ENCODE data around the gene CDK10. TPM values are rescaled to one million over a fixed set of nuclear protein-coding genes. Genes with fewer than 3 reads are reported as not detected.

CDK10 gene
- polyA plus RNA-seq, 1 donor from 2014 or later, result 126 TPM

DNA sequence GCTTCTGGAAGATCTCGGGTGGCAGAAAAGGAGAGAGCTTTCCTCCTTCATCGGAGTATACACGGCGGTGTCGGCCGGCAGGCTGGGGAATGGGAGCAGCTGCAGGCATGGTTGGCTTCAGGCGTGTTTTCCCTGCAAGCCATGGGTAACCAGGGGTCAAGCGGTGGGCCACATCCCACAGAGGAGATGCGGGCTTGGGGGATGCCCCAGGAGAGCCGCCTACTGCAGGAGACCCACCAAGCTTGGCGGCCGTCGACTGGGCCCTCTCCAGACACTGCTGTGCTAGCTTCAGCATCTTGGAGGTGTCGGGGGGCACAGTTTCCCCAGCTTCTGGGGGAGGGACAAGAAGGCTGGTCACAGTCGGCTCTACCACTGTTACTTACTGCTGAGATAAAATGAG lies 30.0 kb downstream of the CDK10 start:
- no peaks in the 10 kb centered on the region for H3K36me3 ChIP-seq (ENCODE audit: insufficient read depth, low read length)
- no peaks in the 10 kb centered on the region for H3K79me2 ChIP-seq (replicated peaks; ENCODE audit: insufficient read depth, low read length)
- no peaks in the 10 kb centered on the region for H3K9me3 ChIP-seq (ENCODE audit: low read length)
- H3F3A ChIP-seq (ENCODE audit: insufficient read depth, low read length, poor library complexity, severe bottlenecking), result no peaks in the 10 kb centered on the region
- no peaks in the 10 kb centered on the region for H4K20me1 ChIP-seq (ENCODE audit: insufficient read depth)
- no peak for TF ChIP-seq POLR2AphosphoS5 (IDR thresholded peaks at IDR 0.05)
- no peak for TF ChIP-seq SMC3 (conservative IDR thresholded peaks at IDR 0.05; ENCODE audit: poor library complexity)
- no peak for TF ChIP-seq EP300 (conservative IDR thresholded peaks at IDR 0.05; ENCODE audit: poor library complexity, severe bottlenecking)
- TF ChIP-seq, protein P1, sequence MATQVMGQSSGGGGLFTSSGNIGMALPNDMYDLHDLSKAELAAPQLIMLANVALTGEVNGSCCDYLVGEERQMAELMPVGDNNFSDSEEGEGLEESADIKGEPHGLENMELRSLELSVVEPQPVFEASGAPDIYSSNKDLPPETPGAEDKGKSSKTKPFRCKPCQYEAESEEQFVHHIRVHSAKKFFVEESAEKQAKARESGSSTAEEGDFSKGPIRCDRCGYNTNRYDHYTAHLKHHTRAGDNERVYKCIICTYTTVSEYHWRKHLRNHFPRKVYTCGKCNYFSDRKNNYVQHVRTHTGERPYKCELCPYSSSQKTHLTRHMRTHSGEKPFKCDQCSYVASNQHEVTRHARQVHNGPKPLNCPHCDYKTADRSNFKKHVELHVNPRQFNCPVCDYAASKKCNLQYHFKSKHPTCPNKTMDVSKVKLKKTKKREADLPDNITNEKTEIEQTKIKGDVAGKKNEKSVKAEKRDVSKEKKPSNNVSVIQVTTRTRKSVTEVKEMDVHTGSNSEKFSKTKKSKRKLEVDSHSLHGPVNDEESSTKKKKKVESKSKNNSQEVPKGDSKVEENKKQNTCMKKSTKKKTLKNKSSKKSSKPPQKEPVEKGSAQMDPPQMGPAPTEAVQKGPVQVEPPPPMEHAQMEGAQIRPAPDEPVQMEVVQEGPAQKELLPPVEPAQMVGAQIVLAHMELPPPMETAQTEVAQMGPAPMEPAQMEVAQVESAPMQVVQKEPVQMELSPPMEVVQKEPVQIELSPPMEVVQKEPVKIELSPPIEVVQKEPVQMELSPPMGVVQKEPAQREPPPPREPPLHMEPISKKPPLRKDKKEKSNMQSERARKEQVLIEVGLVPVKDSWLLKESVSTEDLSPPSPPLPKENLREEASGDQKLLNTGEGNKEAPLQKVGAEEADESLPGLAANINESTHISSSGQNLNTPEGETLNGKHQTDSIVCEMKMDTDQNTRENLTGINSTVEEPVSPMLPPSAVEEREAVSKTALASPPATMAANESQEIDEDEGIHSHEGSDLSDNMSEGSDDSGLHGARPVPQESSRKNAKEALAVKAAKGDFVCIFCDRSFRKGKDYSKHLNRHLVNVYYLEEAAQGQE (IDR thresholded peaks at IDR 0.05; ENCODE audit: borderline replicate concordance), result no peak
- no peak for TF ChIP-seq RAD21 (conservative IDR thresholded peaks at IDR 0.05)
- TF ChIP-seq, protein P2, sequence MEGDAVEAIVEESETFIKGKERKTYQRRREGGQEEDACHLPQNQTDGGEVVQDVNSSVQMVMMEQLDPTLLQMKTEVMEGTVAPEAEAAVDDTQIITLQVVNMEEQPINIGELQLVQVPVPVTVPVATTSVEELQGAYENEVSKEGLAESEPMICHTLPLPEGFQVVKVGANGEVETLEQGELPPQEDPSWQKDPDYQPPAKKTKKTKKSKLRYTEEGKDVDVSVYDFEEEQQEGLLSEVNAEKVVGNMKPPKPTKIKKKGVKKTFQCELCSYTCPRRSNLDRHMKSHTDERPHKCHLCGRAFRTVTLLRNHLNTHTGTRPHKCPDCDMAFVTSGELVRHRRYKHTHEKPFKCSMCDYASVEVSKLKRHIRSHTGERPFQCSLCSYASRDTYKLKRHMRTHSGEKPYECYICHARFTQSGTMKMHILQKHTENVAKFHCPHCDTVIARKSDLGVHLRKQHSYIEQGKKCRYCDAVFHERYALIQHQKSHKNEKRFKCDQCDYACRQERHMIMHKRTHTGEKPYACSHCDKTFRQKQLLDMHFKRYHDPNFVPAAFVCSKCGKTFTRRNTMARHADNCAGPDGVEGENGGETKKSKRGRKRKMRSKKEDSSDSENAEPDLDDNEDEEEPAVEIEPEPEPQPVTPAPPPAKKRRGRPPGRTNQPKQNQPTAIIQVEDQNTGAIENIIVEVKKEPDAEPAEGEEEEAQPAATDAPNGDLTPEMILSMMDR (IDR thresholded peaks at IDR 0.05; ENCODE audit: poor library complexity, severe bottlenecking), result no peak
- H3K27ac ChIP-seq (ENCODE audit: low read length), result no peak overlapping the region
- H3K4me2 ChIP-seq (ENCODE audit: low read length), result no peak overlapping the region
- H3K9me2 ChIP-seq (ENCODE audit: insufficient read depth, low read length), result no peaks in the 10 kb centered on the region
- H3K27me3 ChIP-seq (ENCODE audit: insufficient read depth, low read depth, low read length), result no peaks in the 10 kb centered on the region
- H3K4me3 ChIP-seq (ENCODE audit: low read length), result no peak overlapping the region
- no peak overlapping the region for H3K9ac ChIP-seq (ENCODE audit: low read length)
- no peak overlapping the region for H2AFZ ChIP-seq (ENCODE audit: low read depth, low read length)

DNA sequence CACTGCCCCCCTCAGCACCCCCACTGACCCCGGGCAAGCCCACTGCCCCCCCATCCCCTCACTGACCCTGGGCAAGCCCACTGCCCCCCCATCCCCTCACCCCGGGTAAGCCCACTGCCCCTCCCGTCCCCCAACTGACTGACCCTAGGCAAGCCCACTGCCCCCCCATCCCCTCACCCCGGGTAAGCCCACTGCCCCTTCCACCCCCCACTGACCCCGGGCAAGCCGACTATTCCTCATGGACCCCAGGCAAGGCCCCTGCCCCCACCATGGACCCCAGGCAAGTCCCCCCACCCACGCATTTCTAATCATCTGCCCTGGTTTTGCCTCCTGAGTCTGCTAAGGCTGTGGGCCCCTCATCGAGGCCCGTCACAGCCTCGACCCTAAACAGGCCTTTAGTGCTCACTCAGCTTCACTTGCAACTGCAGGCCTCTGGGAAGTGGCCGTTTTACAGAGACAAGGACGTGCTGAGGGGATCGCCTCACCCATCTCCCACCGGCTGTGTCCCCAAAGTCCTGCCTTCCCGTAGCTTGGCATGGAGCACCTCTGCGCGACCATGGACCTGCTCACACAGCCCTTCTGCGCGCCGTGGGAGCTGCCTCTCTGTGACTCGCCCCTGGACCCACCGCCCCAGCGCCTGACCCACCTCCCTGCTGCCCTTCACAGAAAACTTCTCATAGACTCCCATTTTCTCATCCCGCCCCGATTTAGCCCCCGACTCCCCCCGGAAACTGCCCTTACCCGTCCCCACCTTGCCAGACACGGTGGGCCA lies 30.6 kb downstream of the CDK10 start:
- no peak overlapping the region for H2AFZ ChIP-seq (ENCODE audit: low read depth, low read length)

More for the DNA sequence above, 30.6 kb downstream of the CDK10 start:
- Histone ChIP-seq H3K4me2 (ENCODE audit: low read length) (no peak overlapping the region), H3K9me2 (ENCODE audit: insufficient read depth, low read length) (no peaks in the 10 kb centered on the region), H4K20me1 (ENCODE audit: insufficient read depth) (peaks cover 3% of the 10 kb centered on the region), H3K79me2 (replicated peaks; ENCODE audit: insufficient read depth, low read length) (no peaks in the 10 kb centered on the region), H3K36me3 (ENCODE audit: insufficient read depth, low read length) (no peaks in the 10 kb centered on the region), H3K27me3 (ENCODE audit: insufficient read depth, low read depth, low read length) (no peaks in the 10 kb centered on the region), H3K9me3 (ENCODE audit: low read length) (no peaks in the 10 kb centered on the region), H3K27ac (ENCODE audit: low read length) (no peak overlapping the region), H3K9ac (ENCODE audit: low read length) (no peak overlapping the region), H3K4me3 (ENCODE audit: low read length) (no peak overlapping the region), H3F3A (ENCODE audit: insufficient read depth, low read length, poor library complexity, severe bottlenecking) (no peaks in the 10 kb centered on the region)
- TF ChIP-seq MXI1 (conservative IDR thresholded peaks at IDR 0.05; ENCODE audit: poor library complexity, severe bottlenecking), result no peak
- TF ChIP-seq SMC3 (conservative IDR thresholded peaks at IDR 0.05; ENCODE audit: poor library complexity), result no peak
- TF ChIP-seq POLR2AphosphoS5 (IDR thresholded peaks at IDR 0.05), result no peak
- TF ChIP-seq, protein P2 (IDR thresholded peaks at IDR 0.05; ENCODE audit: poor library complexity, severe bottlenecking), result no peak
- no peak for TF ChIP-seq EZH2 (IDR thresholded peaks at IDR 0.05; ENCODE audit: borderline replicate concordance, insufficient read depth, low read length, poor library complexity, severe bottlenecking)
- TF ChIP-seq EP300 (conservative IDR thresholded peaks at IDR 0.05; ENCODE audit: poor library complexity, severe bottlenecking), result no peak
- TF ChIP-seq RAD21 (conservative IDR thresholded peaks at IDR 0.05), result no peak
- TF ChIP-seq, protein P1 (IDR thresholded peaks at IDR 0.05; ENCODE audit: borderline replicate concordance), result no peak
- TF ChIP-seq TAF1 (IDR thresholded peaks at IDR 0.05; ENCODE audit: low read depth), result no peak

All from neural cell (in vitro differentiated cells).